Activated CD8-positive, alpha-beta memory T cell treated with anti-CD3 and anti-CD28 coated beads for 36 hours (primary cell): ENCODE data around the gene EMSY. TPM values are rescaled to one million over a fixed set of nuclear protein-coding genes. Genes with fewer than 3 reads are reported as not detected.

Experiments used
- total RNA-seq, 2 experiments: library from RNA; stranded (reverse); gene quantifications; one replicate each; pipeline ENCODE4 v1.2.3, GENCODE V29; 2021

EMSY gene
- total RNA-seq, 2 experiments from 2014 or later: 22.0 to 26.8 TPM

Other genes starting within 250 kb of the EMSY start
- under 1 TPM in 1 of 2 experiments, not detected in 1; 0.38 TPM for gene WNT11, start 238.5 kb upstream of the EMSY start, total RNA-seq
- 10 to 100 TPM; 64.0 to 65.6 TPM for gene THAP12, start 63.9 kb upstream of the EMSY start, total RNA-seq
- 1 to 10 TPM; 2.2 to 2.9 TPM for gene GVQW3, start 63.7 kb upstream of the EMSY start, total RNA-seq
- 1 to 10 TPM; 4.5 to 5.4 TPM for gene LRRC32, start 225.7 kb downstream of the EMSY start, total RNA-seq